ENCODE data around the gene DUSP22.

The DUSP22 gene

GRCh38 chr6:279341-280029 is 12.8 kb upstream of the DUSP22 start:
- TF ChIP-seq CTCF (IDR thresholded peaks at IDR 0.05; ENCODE audit: low read depth, low read length, missing control alignments) = no peak

DNA sequence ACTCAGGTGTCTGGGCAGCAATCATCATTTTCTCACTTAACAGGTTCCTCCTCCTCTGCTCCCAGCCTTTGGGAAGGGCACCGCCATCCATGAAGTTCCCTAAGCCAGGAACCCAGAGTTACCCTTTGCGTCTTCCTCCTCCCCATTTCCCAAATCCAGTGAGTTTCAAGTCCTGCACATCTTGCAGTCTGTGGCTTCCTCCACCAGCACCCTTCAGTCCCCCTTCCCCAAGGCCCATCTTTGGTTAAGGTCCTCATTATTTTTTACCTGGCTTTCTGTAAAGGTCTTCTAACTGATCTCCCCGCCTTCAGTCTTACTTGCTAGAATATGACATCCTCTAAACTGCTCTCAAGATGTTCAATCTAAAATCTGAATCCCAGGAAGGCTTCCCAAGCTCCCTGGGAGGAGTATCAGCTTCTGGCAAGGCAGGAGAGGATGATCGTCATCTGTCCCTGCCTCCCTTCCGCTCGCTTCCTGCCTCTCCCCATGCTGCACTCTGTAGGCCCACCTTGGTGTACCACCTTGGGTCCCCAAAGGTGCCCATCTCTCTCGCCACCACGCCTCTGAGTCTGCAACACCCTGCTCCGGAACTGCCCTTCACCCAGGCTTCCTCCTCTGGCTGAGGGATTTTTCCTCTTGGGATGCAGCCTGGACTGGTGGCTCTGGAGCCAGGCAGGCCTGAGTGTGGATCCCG is 11.4 kb upstream of the DUSP22 start:
- no peak for TF ChIP-seq CTCF (IDR thresholded peaks at IDR 0.05; ENCODE audit: low read depth, low read length, missing control alignments)
- DNase-seq (ENCODE audit: extremely low read depth, low read depth) = no peak
- no peak overlapping the region for H3K4me3 ChIP-seq (replicated peaks; ENCODE audit: low read depth, low read length)

More at GRCh38 chr6:279341-280029, 12.8 kb upstream of the DUSP22 start:
- H3K4me3 ChIP-seq (replicated peaks; ENCODE audit: low read depth, low read length) = no peak overlapping the region
- no peak for DNase-seq (ENCODE audit: extremely low read depth, low read depth)

GRCh38 chr6:281469-282103 is 10.7 kb upstream of the DUSP22 start:
- TF ChIP-seq CTCF (IDR thresholded peaks at IDR 0.05; ENCODE audit: low read depth, low read length, missing control alignments) = no peak
- H3K4me3 ChIP-seq (replicated peaks; ENCODE audit: low read depth, low read length) = no peak overlapping the region
- no peak for DNase-seq (ENCODE audit: extremely low read depth, low read depth)

DNA sequence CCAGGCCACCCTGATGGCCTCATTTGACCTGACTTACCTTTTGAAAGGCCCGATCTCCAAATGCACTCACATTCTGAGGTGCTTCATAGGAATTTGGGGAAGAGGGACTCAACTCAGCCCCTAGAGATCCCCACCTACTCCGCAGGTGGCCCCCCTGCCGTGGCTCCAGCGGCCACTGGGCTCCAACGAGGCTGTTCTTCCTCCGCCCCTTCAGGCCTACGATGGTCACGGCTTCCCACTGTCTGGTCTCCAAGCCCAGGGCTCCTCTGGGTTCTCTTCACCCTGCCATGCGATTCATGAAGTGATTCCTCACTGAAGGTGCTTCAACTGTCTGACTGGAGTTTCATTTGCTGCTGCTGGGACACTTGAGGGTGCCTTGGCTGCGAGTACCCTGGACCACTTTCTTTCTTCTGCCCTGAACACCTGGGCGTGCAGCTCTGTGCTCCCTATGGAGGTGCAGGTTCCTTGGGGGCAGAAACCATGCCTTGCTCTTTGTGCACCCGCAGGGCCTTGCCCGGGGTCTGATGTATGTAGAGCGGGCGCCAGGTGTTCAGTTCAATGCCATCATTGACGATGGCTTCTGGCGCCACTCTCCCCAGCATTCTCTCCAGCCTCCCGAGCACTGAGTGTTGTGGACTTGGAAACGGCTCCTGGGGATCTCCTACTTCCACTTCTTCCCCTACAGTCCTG is 10.0 kb upstream of the DUSP22 start:
- TF ChIP-seq CTCF (IDR thresholded peaks at IDR 0.05; ENCODE audit: low read depth, low read length, missing control alignments) = no peak
- DNase-seq (ENCODE audit: extremely low read depth, low read depth) = no peak
- H3K4me3 ChIP-seq (replicated peaks; ENCODE audit: low read depth, low read length) = no peak overlapping the region

DNA sequence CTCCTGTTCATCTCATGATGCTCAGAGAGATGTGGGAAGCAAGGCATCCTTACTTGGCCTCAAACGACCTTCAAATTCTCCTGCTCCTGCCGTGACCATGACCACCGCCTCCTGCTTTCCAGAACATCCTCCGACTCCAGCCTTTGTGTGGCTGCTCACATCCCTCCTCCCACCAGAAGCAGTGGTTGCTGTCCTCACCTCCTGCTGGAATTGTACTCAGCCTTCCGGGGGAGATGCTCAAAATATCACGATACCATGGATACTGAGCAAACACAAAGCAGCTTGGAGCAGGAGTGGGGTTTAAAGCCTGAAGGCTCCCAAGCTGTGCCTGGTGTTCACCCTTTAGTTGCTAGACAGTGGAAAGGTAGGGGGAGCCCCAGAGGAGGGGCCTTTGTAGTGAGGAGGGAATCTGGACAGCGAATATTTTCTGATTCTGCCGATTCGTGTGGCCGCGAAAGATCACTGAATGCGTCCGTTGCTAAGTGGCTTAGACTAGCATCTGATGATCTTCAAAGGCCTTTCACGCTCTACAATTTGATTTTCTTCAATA is 9.3 kb upstream of the DUSP22 start:
- H3K4me3 ChIP-seq (replicated peaks; ENCODE audit: low read depth, low read length) = no peak overlapping the region
- DNase-seq (ENCODE audit: extremely low read depth, low read depth) = no peak
- no peak for TF ChIP-seq CTCF (IDR thresholded peaks at IDR 0.05; ENCODE audit: low read depth, low read length, missing control alignments)

- TF ChIP-seq CTCF (IDR thresholded peaks at IDR 0.05; ENCODE audit: low read depth, low read length, missing control alignments) = no peak
- H3K4me3 ChIP-seq (replicated peaks; ENCODE audit: low read depth, low read length) = no peak overlapping the region
- DNase-seq (ENCODE audit: extremely low read depth, low read depth) = no peak
Observed at GRCh38 chr6:284486-284885, 7.8 kb upstream of the DUSP22 start.

All from HFF-Myc (cell line).